Measurements from ENCODE around the gene LRRC1. TPM values are rescaled to one million over a fixed set of nuclear protein-coding genes. Genes with fewer than 3 reads are reported as not detected.

The LRRC1 gene
- total and polyA plus RNA-seq, 2 experiments from 2014 or later, result 11.3 to 16.6 TPM

DNA sequence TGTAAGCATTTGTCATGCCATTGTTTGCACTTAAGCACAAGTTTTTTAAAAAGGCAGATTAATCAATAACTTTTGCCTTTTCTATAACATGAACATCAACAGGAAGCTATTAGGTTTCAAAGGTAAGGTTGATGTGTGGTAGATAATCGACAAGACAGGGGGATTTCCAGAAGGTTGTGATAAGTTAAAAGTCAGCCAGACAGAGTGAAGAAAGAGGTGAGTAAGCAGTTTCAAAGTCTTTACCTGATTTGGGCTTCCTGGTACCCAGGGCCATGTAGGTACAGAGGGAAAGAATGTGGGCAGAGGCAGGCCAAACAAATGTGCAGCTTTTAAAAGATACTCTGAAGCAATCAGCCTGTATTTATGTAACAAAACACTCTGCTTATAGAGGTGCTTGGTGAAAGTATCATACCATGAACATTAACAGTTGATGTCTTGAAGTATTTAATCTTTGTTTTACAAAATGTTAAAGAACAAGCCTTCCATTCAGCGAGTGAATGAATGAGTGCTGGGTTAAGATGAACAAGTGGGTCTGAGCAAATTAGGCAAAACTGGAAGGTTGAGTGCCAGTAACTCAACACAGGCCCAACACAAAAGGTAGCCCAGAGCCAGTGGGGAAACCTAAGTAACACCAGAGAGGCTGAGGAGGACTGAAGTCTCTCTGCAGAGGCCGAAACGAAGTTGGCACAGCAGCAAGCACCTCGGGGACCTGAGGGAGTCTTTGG, 60.2 kb downstream of the LRRC1 start (continued):
- no peak for TF ChIP-seq ZNF331 (CRISPR knock-in tag; IDR thresholded peaks at IDR 0.05; ENCODE audit: low read depth)

DNA sequence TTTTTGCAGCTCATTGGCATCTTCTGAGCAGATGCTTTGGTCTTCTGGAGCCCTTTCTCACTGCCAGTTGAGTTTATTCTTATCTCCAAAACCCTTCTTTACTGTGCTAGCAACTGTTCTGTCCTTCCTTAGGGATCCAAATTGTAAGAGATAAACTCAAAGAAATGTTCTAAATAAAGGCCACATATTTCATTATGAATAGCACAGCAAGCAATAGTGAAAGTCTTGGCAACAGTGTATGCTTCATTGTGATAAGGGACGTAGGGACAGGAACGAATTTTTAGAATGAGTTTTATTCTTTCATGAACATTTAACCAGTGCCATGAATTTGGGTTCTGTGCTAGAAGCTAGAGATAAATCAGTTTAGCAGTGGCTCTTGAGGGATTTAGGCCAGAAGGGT, 61.1 kb downstream of the LRRC1 start:
- Histone ChIP-seq H2AFZ (no peak overlapping the region), H3K27me3 (ENCODE audit: insufficient read depth) (no peaks in the 10 kb centered on the region), H3K79me2 (replicated peaks; ENCODE audit: insufficient read depth) (no peaks in the 10 kb centered on the region; the same call in 1 of the 2 replicates), H3F3A (replicated peaks; ENCODE audit: low read depth) (no peaks in the 10 kb centered on the region), H3K4me2 (no peak overlapping the region), H3K27ac (ENCODE audit: low read depth) (no peak overlapping the region), H3K9me2 (ENCODE audit: insufficient read depth) (peaks cover 17% of the 10 kb centered on the region; the same call in 1 of the 2 replicates), H3K36me3 (ENCODE audit: insufficient read depth) (no peaks in the 10 kb centered on the region), H4K20me1 (replicated peaks; ENCODE audit: insufficient read depth) (no peaks in the 10 kb centered on the region), H3K4me3 (no peak overlapping the region), H3K4me1 (ENCODE audit: insufficient read depth) (peaks cover 6% of the 10 kb centered on the region)
- H3K4me1 Mint-ChIP-seq, result peaks cover 29% of the 10 kb centered on the region
- H3K27ac Mint-ChIP-seq, result no peak overlapping the region
- ATAC-seq (no peak), DNase-seq (ENCODE audit: low spot score) (no peak)
- no peaks in the 10 kb centered on the region for H3K27me3 Mint-ChIP-seq (ENCODE audit: insufficient read depth, low read depth, poor library complexity)
- H3K4me3 Mint-ChIP-seq, result no peak overlapping the region
- TF ChIP-seq ETS1 (IDR thresholded peaks at IDR 0.05) (no peak), EZH2 (IDR thresholded peaks at IDR 0.05; ENCODE audit: low read depth, unreplicated experiment) (no peak), ZNF331 (CRISPR knock-in tag; IDR thresholded peaks at IDR 0.05; ENCODE audit: low read depth) (no peak), CREB1 (CRISPR knock-in tag; IDR thresholded peaks at IDR 0.05; ENCODE audit: low read depth) (no peak), JUNB (IDR thresholded peaks at IDR 0.05; ENCODE audit: unreplicated experiment) (no peak), NANOG (IDR thresholded peaks at IDR 0.05; ENCODE audit: borderline replicate concordance) (no peak)
- peaks cover 3% of the 10 kb centered on the region; the same call in 2 of the 3 replicates for H3K36me3 Mint-ChIP-seq (ENCODE audit: low read depth)
- H3K9me3 Mint-ChIP-seq, result peaks cover 3% of the 10 kb centered on the region; the same call in 1 of the 3 replicates

DNA sequence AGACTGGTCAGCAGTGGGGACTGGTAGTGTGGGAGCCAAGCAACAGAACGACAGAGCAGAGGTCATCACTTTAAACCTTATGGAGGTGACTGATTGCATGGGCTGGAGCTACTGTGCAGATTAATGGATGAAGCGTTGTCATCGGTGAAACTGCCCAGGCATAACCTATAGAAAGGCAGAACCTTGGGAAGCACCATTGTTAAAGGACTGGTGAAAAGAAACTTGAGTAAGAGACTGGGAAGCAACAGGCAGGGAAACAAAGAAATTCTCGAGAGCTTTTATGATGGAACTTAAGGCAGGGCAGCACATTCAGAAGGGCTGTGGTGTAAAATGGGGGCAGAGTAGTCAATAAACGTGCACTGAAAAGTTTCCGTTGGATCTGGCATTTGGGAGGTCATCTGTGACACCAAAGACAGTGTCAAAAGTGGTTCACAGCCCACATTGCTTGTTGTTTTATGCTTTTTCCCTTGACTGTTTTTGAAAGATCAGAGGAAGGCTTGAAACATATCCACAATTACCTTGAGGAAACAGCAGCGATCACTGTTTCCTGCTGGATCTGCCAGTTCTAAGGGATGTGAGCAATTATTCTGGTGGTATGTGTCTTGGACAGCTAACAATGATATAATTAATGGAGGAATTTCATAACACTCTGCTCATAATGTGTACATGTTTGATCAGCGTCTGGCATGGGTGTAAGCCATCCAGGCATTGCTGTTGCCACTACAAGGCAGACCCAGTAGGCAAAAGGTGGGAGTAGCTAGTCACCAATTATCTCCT, 62.7 kb downstream of the LRRC1 start:
- H3K4me1 Mint-ChIP-seq, result peaks cover 29% of the 10 kb centered on the region
- no peaks in the 10 kb centered on the region; the same call in 2 of the 3 replicates for H3K36me3 Mint-ChIP-seq (ENCODE audit: low read depth)
- no peak for DNase-seq (ENCODE audit: low spot score)
- no peak for ATAC-seq
- Histone ChIP-seq H4K20me1 (replicated peaks; ENCODE audit: insufficient read depth) (no peaks in the 10 kb centered on the region), H3K4me3 (no peak overlapping the region), H3K9me2 (ENCODE audit: insufficient read depth) (peaks cover 23% of the 10 kb centered on the region; the same call in 1 of the 2 replicates), H3K4me2 (no peak overlapping the region), H3K27ac (ENCODE audit: low read depth) (no peak overlapping the region), H3K4me1 (ENCODE audit: insufficient read depth) (peaks cover 6% of the 10 kb centered on the region), H3K79me2 (replicated peaks; ENCODE audit: insufficient read depth) (no peaks in the 10 kb centered on the region; the same call in 1 of the 2 replicates), H2AFZ (no peak overlapping the region), H3K36me3 (ENCODE audit: insufficient read depth) (no peaks in the 10 kb centered on the region), H3K27me3 (ENCODE audit: insufficient read depth) (no peaks in the 10 kb centered on the region), H3F3A (replicated peaks; ENCODE audit: low read depth) (no peaks in the 10 kb centered on the region)
- no peaks in the 10 kb centered on the region for H3K27me3 Mint-ChIP-seq (ENCODE audit: insufficient read depth, low read depth, poor library complexity)
- no peaks in the 10 kb centered on the region for H3K9me3 Mint-ChIP-seq
- no peak overlapping the region for H3K27ac Mint-ChIP-seq
- no peak overlapping the region for H3K4me3 Mint-ChIP-seq
- TF ChIP-seq CREB1 (CRISPR knock-in tag; IDR thresholded peaks at IDR 0.05; ENCODE audit: low read depth) (no peak), CTCF (conservative IDR thresholded peaks at IDR 0.05; ENCODE audit: low read depth in 2 of 2) (no peak), STAT1 (IDR thresholded peaks at IDR 0.05; ENCODE audit: unreplicated experiment) (no peak)
- TF ChIP-seq, protein P1, sequence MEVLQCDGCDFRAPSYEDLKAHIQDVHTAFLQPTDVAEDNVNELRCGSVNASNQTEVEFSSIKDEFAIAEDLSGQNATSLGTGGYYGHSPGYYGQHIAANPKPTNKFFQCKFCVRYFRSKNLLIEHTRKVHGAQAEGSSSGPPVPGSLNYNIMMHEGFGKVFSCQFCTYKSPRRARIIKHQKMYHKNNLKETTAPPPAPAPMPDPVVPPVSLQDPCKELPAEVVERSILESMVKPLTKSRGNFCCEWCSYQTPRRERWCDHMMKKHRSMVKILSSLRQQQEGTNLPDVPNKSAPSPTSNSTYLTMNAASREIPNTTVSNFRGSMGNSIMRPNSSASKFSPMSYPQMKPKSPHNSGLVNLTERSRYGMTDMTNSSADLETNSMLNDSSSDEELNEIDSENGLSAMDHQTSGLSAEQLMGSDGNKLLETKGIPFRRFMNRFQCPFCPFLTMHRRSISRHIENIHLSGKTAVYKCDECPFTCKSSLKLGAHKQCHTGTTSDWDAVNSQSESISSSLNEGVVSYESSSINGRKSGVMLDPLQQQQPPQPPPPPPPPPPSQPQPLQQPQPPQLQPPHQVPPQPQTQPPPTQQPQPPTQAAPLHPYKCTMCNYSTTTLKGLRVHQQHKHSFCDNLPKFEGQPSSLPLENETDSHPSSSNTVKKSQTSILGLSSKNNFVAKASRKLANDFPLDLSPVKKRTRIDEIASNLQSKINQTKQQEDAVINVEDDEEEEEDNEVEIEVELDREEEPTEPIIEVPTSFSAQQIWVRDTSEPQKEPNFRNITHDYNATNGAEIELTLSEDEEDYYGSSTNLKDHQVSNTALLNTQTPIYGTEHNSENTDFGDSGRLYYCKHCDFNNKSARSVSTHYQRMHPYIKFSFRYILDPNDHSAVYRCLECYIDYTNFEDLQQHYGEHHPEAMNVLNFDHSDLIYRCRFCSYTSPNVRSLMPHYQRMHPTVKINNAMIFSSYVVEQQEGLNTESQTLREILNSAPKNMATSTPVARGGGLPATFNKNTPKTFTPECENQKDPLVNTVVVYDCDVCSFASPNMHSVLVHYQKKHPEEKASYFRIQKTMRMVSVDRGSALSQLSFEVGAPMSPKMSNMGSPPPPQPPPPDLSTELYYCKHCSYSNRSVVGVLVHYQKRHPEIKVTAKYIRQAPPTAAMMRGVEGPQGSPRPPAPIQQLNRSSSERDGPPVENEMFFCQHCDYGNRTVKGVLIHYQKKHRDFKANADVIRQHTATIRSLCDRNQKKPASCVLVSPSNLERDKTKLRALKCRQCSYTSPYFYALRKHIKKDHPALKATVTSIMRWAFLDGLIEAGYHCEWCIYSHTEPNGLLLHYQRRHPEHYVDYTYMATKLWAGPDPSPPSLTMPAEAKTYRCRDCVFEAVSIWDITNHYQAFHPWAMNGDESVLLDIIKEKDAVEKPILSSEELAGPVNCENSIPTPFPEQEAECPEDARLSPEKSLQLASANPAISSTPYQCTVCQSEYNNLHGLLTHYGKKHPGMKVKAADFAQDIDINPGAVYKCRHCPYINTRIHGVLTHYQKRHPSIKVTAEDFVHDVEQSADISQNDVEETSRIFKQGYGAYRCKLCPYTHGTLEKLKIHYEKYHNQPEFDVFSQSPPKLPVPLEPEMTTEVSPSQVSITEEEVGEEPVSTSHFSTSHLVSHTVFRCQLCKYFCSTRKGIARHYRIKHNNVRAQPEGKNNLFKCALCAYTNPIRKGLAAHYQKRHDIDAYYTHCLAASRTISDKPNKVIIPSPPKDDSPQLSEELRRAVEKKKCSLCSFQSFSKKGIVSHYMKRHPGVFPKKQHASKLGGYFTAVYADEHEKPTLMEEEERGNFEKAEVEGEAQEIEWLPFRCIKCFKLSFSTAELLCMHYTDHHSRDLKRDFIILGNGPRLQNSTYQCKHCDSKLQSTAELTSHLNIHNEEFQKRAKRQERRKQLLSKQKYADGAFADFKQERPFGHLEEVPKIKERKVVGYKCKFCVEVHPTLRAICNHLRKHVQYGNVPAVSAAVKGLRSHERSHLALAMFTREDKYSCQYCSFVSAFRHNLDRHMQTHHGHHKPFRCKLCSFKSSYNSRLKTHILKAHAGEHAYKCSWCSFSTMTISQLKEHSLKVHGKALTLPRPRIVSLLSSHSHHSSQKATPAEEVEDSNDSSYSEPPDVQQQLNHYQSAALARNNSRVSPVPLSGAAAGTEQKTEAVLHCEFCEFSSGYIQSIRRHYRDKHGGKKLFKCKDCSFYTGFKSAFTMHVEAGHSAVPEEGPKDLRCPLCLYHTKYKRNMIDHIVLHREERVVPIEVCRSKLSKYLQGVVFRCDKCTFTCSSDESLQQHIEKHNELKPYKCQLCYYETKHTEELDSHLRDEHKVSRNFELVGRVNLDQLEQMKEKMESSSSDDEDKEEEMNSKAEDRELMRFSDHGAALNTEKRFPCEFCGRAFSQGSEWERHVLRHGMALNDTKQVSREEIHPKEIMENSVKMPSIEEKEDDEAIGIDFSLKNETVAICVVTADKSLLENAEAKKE (CRISPR knock-in tag; IDR thresholded peaks at IDR 0.05), result no peak
